NCI-H2029 treated with DMSO at 0.1 percent for 48 hours (cell line): Measurements from ENCODE around the gene NR6A1.
A peak's percentile ranks its signal among the peaks of the same experiment; 100 is the strongest.

Experiments
- DNase-seq: peaks from one replicate; lab custom pipeline; 2025; lab: John Stamatoyannopoulos, UW

The NR6A1 gene

GRCh38 chr9:124771021-124771866 is at the start of gene NR6A1:
Gene NR6A1, minus strand, starts transcription at chr9:124771311.
- peak; percentile 97 for DNase-seq

- DNase-seq = no peak
Measured at GRCh38 chr9:124818431-124819281, 47.5 kb upstream of the NR6A1 start.

GRCh38 chr9:124815601-124816000 is 44.5 kb upstream of the NR6A1 start:
- DNase-seq = no peak

DNA sequence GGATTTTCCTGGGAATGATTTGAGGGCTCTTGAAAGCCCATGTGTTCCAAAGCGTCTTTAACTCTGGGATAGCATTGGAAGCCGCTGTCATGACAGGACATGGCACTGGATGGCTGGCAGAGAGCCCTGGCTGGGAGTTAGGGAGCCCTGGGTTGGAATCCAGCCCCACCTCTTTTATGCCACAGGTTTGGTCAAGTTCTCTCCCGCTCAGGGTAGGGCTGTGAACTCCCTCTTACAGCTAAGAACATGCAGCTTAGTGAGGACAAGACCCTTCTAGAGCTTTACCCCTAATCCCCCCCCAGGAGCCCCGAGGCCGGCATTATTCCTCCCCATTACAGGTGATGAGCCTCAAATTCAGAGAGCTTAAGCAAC is 43.0 kb upstream of the NR6A1 start:
- DNase-seq = no peak

DNA sequence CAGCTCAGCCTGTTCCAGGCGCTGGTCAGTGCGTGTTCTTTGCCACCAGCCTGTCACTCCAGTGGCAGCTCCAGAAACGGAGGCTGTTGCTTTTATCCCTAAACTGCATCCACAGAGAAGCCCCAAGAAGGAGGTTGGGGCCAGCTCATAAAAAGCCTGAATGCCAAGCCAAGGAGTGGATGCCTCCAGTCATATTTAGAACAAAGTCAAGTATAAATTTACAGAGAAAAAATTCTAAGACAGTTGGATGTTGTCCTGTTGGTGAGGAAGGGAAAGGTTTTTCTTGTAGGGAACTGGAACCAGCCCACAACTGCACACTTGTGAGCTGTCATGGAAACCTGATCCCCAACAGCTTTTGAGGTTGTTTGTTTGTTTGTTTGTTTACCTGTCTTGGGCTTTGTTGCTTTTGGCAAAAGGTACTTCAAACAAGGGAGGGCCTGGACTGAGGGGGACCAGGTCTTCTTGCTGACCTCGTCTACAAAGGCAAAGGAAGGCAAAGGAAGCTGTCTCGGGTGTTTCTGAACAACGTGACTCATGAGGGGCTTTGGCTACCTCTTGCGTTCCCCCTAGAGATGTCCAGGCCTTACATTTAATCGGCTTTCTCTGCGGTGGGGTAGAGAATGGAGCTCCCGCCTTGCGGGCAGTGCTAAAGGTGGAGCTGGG is 42.5 kb upstream of the NR6A1 start:
- DNase-seq = no peak

GRCh38 chr9:124813041-124813440 is 41.9 kb upstream of the NR6A1 start:
- DNase-seq = no peak

DNA sequence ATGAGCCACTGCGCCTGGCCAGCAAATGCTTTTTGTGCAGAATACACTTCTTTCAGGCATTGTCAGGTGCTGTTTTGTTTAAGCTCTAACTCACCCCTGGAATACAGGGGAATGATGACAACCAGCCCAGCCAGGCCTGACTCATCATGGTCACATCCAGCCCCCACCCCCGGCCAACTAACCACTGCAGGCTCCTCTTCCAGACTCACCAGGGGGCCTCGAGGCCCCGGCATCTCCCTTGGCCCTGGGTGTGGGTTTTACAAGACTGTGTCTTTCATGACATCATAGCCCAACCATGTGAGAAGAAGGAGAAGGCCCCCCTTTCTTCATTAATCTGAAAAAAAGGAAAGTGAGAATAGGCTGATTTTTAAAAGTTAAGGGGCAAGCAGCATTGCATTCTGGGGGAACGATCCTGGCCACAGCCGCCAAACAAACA is 41.3 kb upstream of the NR6A1 start:
- DNase-seq = no peak

DNA sequence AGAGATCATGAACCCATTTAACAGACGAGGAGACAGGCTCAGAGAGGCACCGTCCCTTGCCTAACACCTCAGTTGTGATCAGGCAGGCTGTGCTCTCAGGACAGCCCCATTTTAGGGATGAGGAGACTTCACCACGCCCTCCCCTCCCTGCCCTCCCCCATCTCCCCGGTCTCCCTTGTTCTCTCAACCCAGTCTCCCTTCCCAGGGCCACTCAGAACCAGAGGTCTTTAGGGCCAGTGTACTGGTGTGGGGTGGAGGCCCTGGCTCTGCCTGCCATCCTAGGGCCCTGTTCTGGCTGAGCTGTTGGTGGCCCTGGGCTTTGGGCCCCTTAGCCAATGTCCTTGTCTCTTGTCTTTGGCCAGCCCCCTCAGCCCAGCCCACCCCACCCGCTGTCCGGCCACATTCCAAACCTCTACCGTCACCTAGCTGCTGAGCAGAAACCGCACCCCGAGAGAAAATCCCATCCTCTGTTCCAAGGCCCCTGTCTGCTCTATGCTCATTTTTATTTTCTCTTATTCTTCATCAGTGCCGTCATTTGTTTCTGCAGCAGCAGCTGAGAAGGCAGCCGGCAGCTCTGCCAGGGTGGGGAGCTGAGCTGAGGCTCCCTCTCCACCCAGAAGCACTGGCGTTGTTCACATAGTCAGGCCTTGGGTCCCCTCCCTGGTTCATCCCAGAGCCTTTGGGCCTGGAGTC is 39.7 kb upstream of the NR6A1 start:
- DNase-seq = no peak

DNA sequence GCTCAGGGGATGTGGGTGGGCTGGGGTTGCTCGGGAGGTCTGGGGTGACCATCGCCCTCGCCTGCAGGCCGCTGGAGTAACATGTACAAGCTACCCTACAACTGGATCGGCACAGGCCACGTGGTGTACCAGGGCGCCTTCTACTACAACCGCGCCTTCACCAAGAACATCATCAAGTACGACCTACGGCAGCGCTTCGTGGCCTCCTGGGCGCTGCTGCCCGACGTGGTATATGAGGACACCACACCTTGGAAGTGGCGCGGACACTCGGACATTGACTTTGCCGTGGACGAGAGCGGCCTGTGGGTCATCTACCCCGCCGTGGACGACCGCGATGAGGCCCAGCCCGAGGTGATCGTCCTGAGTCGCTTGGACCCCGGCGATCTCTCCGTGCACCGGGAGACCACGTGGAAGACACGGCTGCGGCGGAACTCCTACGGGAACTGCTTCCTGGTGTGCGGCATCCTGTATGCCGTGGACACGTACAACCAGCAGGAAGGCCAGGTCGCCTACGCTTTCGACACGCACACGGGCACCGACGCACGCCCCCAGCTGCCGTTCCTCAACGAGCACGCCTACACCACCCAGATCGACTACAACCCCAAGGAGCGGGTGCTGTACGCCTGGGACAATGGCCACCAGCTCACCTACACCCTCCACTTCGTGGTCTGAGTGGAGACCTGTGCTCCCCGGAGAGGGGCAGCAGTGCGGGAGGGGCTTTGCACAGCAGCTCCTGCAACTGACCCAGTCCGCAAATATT is 38.8 kb upstream of the NR6A1 start:
- DNase-seq = no peak

- DNase-seq = no peak
Measured at GRCh38 chr9:124809211-124809610, 38.1 kb upstream of the NR6A1 start.

DNA sequence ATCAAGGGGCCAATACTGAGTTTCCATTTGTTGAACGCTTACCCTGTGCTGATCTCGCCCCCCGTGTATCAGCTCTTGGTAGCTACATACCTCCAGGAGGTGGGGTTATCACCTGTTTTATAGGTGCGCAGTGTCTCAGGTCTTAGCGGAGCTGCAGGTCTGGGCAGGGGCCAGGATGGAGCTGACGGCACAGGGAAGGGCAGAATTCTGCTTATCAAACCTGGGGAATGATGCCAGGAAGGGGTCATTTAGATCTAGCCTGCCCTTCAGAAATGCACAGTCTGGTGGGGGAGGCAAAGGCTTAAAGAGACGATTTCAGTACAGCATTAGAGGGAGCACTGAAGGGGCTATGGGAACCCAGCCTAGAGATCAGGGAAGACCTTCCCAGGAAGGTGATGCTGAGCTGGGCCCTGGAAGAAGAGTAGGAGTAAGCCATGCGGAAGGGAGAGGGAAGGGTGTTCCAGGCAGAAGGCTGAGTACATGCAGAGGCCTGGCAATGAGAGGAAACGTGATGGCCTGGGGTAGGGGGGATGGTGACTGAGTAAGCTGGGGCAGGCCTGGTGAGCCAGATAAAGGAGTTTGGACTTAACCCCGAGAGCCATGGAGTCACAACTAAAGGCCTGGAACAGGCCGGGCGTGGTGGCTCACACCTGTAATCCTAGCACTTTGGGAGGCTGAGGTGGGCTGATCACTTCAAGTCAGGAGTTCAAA is 37.3 kb upstream of the NR6A1 start:
- no peak for DNase-seq

GRCh38 chr9:124805186-124805585 is 34.1 kb upstream of the NR6A1 start:
- DNase-seq = no peak

DNA sequence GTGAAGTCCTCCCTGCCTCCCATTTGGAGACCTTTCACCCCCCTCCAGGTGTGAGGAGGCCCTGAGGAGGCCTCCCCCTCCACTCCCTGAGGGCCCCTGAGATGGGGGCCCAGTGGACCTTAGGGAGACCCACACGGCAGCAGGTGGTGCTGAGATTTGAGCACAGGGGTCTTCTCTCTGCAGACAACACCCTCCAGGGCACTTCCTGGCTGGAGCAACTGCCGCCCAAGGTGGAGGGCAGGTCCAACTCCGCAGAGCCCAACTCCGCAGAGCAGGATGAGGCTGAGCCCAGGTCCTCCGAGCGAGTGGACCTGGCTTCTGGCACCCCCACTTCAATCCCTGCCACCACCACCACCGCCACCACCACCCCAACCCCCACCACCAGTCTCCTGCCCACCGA is 32.8 kb upstream of the NR6A1 start:
- DNase-seq = no peak

DNA sequence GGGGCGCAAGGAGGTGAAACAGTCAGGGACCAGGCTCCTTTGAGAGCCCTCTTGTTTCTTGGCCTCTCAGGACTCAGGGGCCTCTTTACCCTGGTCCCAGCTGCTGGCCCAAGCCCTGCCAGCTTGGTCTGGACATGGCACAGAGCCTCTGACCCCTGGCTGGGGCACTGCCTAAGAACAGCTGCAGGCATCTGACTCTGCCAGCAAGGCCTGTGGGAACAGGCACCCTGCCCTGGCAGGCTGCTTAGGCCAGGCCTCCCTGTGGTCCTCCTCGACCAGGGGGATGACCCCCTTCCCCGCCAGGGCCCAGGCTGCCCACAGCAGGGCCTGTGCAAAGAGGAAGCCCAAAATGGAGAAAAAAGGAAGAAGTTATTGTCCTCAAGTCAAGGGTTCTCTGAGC is 31.3 kb upstream of the NR6A1 start:
- no peak for DNase-seq

DNA sequence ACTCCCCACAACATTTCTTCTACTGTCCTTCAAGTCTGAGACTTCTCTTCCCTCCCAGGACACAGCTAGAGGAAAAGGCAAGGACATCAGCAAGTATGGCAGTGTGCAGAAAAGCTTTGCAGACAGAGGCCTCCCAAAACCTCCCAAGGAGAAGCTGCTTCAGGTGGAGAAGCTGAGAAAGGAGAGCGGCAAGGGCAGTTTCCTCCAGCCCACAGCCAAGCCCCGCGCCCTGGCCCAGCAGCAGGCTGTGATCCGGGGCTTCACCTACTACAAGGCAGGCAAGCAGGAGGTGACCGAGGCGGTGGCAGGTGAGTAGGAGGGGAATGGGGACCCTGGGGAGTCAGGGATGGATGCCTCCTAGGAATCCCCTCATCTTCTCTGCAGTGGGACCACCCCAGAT is 30.2 kb upstream of the NR6A1 start:
- no peak for DNase-seq

DNA sequence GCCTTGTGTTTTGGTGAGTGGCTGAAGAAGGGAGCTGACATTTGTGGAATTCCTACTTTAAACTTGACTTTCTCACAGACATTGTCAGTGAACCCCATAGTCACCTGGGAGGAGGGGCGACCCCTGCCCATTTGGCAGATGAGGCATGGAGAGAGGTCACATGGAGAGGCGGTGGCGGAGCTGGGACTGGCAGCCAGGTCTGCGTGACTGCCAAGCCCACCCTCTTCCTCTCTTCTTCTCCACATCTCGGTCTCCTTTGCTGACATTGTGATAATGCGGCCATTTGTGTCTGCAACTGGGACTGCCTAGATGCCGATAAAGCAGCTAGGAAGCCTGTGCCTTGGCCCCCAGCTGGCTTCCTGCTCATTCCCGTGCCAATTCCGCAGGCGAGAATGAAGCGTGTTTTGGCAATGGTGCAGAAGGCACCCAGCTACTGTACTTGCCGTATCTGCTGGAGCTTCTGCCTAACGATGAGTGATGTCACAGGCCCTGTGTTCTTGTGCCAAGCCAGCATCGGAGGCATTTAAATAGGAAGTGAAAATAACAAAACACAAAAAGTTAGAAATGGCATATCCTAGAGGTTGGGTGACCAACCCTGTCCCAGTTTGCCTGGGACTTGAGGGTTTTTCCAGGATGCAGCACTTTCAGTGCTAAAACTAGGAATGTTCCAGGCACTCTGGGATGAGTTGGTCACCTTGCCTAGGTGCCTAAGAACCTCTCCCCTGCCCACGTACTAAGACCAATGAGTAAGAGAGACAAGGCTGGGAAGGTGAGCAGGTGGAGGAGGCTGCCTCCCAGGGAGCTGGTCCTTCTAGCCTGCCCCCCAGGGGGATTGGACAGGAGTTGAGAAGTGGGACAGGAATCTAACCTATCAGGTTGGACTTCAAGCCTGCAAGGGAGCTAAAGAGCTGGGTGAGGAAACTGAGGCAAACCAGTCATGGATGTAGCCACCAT is 29.5 kb upstream of the NR6A1 start:
- DNase-seq = no peak

DNA sequence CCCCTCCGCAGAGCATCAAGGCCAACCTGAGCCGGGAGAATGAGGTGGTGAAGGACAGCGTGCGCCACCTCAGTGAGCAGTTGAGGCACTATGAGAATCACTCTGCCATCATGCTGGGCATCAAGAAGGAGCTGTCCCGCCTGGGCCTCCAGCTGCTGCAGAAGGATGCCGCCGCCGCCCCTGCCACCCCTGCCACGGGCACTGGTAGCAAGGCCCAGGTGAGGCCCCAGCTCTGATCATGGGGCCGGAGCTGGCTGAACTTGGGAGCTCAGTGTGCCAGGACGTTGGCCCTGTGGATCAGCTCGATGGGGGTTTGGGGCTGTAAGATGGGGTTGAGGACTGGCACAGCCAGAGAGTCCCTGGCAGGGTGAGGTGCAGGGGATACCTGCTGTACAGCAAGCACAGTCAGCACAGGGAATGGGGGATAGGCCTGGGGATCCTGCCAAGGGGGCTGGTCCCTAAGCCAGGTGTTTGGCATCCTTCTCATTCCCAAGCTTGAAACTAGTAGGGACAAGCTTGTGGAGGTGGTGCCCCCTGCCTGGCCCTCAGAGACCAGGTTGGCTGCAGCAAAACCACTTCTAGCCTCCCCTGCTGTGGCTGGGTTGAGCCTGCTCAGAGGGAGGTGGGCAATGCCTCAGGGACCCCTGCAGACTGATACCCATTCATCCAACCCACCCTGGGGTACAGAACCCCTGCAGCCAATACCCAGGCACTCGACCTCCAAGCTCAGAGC is 28.3 kb upstream of the NR6A1 start:
- DNase-seq = no peak

DNA sequence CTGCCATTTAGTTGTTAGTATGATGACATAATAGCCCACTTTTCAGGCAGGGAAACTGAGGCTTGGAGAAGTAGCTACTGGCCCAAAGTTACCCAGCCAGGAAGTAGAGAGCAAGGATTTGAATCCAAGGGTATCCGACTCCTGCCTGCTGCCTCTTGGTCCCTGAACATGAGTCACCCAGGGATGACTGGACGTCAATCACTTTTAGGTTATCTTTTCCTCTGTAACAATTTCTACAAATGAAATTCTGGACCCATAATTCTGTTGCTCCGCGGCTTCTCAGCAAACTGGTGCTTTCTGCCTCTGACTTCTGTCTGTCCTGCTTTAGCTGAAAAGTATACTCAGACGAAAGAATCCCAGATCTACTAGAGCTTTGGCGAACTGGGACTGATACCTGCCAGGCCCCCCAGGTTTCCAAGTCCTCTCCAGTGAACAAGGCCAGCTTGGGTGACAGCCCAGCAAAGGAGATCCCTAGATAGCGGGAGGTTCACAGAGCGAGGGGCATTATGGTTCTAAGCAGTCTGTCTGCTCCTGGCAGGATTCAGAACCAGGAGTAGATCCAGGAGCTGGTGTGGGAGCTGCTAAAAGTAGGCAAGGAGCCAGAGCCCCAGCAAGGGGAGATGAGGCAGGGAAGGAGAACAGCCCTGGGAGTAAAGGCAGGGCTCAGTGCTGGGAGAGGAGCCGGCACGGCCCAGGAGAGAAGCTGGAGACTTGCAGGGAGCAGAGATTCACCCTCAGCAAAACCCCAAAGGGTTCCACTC is 26.4 kb upstream of the NR6A1 start:
- DNase-seq = no peak
